Activated CD8-positive, alpha-beta memory T cell treated with anti-CD3 and anti-CD28 coated beads for 48 hours (primary cell): ENCODE measurements around the gene SLC25A24.
"Not testable (repeated sequence)": the region's sequence is repeated elsewhere in the genome, so short reads cannot be mapped to it uniquely, and the experiment has no call there.

Experiments
- DNase-seq, 3 experiments: peaks; one replicate each; pipeline ENCODE4 v3.0.0-alpha.2; 2020; ENCODE audit warnings: low read depth in 2 of 3, low spot score in 2 of 3

Gene SLC25A24

DNA sequence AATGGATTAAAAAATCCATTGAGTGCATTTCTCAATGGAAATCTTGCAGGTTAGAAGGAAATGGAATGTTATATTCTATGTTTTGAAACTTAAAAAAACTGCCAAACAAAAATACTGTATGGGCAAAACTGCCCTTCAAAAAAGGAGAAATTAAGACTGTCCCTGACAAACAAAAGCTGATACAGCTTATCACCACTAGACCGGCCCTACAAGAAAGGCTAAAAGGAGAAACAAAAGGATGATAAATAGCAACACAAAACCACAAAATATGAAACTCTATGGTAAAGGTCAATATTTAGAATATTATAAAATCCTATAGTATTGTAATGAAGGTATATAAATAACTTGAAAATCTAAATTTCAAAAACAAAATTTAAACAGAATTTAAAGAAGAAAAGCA is 60.0 kb downstream of the SLC25A24 start:
- DNase-seq, result no peak

DNA sequence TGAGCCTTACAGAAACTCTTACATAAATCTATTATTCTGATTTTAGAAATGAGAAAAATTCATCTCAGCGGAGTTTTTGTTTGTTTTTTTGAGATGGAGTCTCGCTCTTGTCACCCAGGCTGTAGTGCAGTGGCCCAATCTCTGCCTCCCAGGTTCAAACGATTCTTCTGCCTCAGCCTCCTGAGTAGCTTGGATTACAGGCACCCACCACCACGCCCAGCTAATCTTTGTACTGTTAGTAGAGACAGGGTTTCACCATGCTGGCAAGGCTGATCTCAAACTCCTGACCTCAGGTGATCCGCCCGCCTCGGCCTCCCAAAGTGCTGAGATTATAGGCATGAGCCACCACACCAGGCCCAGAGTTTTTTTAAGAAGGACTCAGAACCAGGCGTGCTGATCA is 60.6 kb downstream of the SLC25A24 start:
- DNase-seq, result not testable (repeated sequence)

DNA sequence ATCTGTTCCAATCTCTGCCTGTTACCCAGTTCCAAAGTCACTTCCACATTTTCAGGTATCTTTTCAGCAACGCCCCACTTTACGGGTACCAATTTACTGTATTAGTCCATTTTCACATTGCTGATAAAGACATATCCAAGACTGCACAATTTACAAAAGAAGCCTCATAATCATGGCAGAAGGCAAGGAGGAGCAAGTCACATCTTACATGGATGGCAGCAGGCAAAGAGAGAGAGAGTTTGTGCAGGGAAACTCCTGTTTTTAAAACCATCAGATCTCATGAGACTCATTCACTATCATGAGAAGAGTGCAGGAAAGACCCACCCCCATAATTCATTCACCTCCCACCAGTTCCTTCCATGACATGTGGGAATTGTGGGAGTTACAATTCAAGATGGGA is 67.0 kb downstream of the SLC25A24 start:
- not testable (repeated sequence) for DNase-seq

DNA sequence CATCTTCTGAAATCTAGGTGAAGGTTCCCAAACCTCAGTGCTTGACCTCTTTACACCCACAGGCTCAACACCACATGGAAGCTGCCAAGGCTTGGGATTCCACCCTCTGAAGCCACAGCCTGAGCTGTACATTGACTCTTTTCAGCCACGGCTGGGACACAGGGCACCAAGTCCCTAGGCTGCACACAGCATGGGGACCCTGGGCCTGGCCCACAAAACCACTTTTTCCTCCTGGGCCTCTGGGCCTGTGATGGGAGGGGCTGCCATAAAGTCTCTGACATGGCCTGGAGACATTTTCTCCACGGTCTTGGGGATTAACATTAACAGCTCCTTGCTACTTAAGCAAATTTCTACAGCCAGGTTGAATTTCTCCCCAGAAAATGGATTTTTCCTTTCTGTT is 67.8 kb downstream of the SLC25A24 start:
- DNase-seq, result not testable (repeated sequence)

DNA sequence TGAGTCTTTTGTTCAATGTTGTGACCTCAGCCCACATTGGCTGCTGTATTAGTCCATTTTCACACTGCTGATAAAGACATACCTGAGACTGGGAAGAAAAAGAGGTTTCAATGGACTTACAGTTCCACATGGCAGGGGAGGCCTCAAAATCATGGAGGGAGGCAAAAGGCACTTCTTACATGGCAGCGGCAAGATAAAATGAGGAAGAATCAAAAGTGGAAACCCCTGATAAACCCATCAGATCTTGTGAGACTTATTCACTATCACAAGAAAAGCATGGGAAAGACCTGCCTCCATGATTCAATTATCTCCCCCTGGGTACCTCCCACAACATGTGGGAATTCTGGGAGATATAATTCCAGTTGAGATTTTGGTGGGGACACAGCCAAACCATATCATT is 68.9 kb downstream of the SLC25A24 start:
- DNase-seq, result not testable (repeated sequence)

DNA sequence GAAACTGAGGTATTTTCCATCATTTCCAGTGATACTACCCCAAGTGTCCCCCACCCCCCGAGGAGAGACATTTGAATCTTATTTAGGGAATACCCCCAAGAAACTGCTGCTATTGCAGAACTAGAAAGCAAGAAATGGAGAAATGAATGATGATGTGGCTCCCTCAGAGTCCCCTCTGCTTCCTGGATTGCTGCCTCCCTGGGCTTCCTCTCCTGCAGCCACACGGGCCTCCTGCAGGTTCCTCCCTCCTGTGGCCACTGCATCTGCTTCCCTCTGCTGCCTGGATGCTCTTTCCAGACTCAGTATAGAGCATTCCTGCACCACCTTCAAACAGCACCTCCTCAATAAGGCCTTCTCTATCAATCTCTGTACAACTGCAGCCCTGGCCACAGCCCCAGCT is 69.3 kb downstream of the SLC25A24 start:
- no peak for DNase-seq

DNA sequence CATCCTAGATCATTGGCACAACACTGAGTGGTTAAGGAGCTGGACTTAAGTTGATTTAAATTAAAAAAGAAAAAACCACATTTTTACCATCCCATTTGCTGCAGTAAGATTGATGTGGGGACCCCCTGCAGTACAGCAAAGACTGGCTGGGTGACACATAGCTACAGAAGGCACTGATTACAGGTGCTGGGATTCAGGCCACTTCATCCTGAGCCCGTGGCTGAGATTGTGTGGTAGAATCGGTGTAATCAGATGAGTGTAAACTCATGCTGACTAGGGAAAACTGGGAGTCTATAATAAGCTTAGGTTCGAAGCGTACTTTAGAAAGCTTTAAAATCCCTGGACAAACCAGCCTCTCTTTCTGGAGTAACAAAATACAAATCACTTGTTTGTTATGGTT is 70.1 kb downstream of the SLC25A24 start:
- no peak for DNase-seq

DNA sequence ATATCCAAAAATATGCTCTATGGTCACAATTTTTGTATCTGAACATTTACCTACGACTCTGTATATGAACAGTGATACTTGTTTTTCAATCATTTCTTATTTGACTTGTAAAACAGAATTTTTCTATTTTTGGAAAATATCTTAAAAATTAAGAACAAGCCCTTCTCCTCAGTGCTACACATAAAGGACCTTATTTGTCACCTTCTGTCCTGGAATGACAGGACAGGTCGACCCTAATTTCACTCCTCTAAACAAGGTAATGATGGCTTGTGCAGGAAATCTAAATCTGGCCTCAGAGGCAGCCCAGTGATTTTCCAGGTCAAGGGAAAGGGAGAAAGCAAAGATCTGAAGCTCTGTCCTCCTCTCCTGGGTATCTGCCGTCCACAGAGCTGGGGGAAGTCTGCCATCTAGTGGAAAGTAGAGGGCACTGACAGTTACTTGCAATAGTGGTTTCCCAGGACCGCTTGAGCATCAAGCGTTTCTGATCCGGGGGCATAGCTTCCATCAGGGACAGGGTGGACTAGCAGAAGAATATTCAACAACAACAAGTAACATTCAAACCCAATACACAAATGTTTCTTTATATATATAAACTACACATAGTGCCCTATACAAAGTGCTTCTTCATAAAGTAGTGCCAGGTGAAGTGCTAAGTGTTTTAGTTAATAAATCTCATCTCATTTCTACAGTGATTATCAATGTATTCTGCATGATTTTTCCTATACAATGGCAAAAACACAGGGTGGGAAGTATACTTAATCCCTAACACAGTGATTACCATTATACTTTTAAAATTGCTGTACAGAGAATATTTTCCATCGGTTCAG is 74.6 kb downstream of the SLC25A24 start:
- DNase-seq, result peak; percentile 25 to 34 (median 27)

DNA sequence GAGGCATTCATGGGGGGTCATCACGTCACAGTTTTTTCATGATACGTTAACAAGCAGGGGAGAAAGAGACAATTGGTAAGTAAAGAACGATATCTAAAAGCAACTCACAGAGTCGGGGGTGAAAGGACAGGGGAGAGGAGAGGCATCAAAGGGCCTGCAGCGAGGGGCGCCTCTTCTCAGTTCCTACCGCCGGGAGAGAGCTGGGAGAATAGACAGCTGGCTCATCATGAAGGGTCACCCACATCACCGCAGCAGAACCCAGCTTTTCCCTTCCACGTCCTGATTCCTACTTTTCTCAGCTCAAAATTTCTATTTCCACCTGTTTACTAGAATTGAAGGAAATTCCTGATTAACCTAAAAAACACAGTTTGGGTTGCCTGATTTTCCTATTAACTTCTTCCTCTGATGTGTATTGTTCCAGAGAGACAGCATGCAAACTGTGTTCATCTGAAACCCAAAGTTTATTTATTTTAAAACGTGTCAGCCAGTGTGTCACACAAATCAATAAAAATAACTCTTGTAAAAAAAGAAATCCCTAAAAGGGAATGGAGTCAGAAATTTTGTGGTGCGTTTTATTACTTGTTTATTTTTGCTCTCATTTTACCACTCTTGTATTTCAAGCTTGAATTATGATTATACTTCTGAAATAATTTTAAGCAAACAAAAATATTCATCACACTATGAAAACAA is 75.4 kb downstream of the SLC25A24 start:
- DNase-seq, result no peak

DNA sequence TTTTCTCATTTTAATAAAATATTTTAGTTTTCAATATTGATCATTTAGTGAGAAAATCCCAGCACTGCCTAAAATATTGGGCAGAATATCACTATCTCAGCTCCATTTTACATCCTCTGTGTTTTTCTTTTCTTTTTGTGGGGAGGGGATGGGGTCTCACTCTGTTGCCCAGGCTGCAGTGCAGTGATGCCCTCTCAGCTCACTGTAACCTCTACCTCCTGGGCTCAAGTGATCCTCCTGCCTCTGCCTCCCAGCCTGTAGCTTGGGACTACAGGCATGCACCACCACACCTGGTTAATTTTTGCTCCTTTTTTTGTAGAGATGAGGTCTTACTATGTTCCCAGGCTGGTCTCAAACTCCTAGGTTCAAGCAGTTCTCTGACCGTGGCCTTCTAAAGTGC is 76.1 kb downstream of the SLC25A24 start:
- no peak for DNase-seq

DNA sequence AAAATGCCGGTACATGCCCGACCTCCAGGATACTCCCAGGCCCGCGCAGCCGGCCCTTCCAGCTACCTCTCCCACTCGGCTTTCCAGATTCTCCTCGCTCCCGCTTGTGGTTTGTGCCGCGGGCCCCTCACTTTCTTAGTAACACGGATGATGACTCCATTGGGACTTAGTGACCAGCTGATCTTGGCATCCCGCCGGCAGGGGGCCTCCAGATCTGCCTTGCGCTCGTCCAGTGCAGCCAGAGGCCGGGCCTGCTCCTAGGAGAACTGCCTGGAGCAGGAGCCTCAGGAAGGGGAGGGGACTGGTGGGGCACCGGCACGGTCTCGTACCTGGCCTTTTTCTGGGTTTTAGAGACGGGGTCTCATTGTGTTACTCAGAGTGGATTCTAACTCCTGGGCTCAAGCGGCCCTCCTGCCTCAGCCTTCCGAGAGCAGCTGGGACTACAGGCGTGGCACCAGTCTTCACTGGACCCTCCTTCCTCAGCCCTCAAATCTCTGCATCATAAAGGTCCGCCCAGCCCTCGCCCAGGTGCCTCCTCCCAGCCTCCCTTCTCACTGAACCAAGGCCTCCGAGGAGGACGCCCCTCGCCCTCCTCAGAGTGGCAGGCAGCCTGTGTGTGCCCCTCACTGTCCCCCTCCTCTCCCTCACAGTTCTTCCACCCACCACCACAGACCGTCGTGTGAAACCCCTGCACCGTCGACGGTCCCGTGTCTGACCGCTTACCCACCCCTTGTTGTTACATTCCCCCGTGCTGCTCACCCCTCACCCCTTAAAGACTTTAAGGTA is 78.6 kb downstream of the SLC25A24 start:
- DNase-seq, result no peak

DNA sequence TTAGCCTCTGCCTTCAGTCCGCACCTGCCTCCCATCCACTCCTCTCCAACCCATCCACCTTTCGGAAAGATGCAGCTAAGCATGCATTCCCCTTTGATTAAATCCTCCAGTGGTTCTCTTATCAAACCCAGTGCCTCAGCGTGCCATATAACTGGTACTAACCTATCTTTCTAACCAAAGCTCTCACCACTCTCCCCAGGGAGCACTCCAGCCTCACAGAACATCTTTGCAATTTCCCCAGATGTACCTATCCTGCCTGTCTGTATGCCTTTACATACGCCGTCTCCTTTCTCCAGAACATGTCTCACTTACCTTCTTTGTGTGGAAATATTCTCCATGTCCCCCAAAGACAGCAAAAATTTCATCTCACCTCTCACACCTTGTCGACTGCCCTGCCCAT is 80.0 kb downstream of the SLC25A24 start:
- no peak for DNase-seq

DNA sequence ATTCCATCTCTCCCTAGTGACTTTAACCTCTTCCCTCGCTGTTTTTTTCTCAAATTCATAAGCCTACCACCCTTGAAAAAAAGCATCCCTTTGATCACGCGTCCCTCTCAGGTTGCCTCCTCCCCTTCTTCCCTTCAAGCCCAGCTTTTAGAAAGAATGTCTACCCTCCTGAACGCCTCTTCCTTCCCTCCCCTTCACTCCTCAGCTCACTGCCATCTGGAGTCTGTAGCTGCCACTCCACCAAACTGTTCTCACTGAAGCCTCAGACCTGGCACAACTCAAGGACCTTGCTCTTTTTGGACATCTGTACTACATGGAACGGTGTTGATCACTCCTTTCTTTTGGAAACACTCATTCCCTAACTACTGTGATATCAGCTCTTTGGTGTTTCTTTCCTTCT is 80.6 kb downstream of the SLC25A24 start:
- DNase-seq, result no peak

DNA sequence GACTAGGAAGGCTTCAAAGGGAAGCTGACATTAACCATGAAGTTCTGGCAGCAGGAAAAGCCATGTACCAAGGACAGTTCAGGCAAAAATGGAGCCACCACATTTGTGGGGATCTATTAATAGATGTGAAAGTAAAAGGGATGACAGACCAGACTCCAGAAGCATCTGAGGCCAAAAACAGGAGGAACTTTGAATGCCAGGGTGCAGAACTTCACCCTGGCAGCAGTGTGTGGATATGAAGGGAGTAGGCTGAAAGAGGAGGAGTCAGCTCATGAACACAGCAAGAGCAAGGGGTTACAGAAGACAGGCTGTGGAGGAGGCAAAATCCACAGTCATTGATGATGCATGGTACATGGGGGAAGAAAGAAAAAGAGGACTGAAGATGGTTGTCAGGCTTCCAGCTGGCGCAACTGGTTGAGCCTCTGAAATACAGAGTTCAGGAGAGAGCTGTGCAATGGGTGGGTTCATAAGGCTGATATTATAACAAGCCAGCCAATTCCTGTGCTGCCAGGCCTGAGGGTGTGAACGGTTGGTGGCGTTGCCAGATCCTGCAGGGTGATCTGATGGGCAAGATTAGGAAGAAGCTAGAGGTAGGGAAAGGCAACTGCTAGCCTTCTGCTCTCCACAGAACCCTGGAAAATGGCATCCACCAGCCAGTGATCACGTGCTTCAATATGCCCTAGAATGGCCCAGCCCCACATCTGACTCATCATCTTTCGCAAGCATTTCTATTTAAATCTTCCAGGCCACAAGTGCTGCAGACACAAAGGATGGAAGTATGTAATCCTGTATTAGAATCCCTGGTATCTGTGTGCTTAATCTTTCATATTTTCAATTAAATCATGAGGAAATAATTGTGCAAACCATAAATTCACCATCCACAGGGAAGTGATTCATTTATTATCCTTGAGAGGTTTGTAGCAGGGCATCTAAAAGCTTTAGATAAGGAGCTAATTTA is 81.9 kb downstream of the SLC25A24 start:
- no peak for DNase-seq

DNA sequence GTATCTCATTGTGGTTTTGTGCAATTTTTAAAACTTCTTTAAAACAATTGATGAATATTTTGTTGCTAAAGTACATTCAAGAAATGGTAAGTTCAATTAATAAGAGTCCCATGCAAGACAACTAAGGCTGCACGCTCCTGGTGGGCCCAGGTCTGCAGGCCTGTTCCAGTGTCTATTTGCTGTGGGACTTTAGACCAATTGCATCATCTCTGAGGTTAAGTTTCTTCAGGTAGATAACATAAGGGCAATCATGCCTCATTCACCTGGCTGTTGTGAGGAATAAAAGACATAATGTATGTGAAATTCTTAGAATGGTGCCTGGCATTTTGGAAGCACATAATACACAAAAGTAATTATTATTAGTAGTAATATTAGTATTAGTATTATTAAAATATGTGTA is 82.9 kb downstream of the SLC25A24 start:
- DNase-seq, result no peak

DNA sequence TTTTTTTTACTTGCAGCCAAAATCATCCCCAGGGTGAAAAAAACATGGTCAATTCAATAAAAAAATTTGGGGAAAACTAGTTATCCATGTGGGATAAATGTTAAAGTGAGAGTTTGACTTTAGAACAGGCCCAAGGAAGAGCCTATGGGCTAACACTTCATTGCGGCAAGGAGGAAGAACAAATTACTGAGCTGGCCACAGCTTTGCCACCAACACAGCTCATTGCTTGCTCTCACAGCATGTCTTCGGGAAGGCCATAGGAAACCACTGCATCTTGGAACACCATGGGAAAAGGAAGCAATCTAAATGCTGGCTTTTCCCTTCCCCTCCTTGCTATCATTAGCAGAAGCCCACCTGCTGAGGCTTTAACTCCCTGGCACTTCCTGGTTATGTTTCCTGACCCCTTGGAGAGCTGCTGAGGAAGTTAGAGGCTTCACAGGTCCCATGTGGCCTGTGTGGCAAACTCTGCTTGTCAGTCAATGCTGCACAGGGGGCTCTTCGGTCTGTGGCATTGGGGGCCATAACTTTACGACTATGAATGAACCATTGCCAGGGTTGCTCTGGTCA is 86.0 kb downstream of the SLC25A24 start:
- DNase-seq, result no peak

DNA sequence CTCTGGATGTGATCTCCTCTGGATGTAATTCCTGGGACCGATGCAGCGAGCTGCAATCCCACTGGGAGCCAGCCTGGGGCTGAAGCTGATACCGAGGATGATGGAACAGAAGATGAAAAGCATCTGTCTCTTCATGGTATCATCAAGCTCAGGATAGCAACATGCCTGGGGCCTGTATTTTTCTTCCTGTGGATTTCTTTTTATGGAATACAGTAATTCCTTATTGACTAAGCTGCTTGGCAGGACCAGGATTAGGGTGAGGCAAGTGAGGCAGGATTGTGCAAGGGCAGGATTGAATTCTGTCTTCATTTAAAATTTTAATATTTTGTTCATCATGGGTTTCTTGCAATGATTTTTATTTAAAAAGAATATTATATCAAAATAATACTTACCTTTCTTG is 86.6 kb downstream of the SLC25A24 start:
- DNase-seq, result no peak

DNA sequence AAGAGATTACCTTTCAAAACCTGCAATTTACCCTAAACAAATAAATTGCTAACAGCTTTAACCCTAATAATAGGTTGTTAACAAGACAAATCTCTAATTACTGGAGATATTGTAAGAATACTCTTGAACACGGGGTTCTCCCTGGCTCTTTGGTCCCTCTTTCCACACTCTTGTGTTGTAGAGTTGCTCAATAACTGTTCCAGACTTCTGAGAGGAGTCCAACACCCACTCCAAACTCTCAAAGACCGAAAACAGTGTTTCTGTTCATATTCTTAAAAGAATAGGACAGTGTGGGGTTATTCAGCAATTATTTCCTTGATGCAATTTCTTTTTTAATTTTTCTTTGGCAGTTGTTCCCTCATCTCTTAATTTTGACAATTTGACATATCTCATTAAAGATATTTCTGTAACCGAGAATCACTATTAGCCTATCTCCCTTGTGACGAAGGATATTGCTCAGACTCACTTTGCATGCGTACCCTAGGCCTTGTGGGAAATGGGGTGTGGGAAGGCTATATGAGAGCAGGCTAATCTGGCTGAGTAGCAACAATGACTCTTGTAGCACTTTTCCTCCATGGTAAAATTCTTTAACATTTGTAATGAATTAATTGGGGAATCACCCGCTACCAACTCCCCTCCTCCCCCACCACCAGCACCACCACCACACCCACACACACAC is 90.7 kb downstream of the SLC25A24 start:
- DNase-seq, result no peak

DNA sequence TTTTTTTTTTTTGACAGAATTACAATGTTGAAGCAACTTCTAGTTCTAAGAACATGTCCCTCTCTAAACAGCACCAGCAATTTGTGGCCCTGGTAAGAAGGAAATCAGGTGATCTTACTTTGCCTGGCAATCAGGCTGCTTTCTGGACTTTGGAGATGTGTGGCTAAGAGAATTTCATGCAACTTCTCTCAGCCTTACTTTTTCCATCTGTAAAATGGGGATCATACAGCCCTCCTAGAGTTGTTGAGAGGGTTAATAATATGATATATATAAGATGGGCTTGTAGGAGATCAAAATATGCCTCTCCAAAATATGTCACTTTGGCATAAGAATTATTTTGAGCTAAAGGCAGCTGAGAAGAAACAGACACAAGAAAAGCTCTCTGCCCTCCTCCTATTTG is 92.0 kb downstream of the SLC25A24 start:
- no peak for DNase-seq

DNA sequence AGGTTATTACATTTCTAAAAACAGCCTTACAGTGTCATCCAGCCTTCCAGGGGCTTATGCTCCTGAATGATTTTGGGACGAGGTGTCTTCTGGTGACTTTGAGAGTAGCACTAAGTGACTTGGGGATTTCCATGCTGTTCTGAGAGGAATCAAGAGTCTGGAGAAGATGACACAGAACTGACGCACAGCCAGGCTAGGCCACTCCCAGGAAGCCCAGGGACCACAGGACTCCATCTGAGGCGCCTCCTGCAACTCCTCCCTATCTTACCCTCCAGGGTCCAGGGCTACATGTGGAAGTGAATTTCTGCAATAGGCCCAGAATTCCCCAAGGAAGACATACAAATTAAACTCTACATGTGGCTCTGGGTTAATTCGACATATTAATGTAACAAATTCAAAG is 92.5 kb downstream of the SLC25A24 start:
- peak in 1 of 3 experiments; percentile 12 for DNase-seq
